22Rv1 (cell line): ENCODE results near the gene DCDC2.

Experiments
- ZFX ChIP-seq: fragments of 450-650 bp; IDR thresholded peaks from 2 replicates; pipeline ENCODE4 v1.6.1; 2017; ENCODE audit warnings: antibody characterized with exemption, borderline replicate concordance
- TF ChIP-seq, protein P1 (sequence below): fragments of 450-650 bp; IDR thresholded peaks from 2 replicates; pipeline ENCODE4 v1.5.1; 2017; ENCODE audit warnings: mild to moderate bottlenecking

- TF ChIP-seq, protein P1, sequence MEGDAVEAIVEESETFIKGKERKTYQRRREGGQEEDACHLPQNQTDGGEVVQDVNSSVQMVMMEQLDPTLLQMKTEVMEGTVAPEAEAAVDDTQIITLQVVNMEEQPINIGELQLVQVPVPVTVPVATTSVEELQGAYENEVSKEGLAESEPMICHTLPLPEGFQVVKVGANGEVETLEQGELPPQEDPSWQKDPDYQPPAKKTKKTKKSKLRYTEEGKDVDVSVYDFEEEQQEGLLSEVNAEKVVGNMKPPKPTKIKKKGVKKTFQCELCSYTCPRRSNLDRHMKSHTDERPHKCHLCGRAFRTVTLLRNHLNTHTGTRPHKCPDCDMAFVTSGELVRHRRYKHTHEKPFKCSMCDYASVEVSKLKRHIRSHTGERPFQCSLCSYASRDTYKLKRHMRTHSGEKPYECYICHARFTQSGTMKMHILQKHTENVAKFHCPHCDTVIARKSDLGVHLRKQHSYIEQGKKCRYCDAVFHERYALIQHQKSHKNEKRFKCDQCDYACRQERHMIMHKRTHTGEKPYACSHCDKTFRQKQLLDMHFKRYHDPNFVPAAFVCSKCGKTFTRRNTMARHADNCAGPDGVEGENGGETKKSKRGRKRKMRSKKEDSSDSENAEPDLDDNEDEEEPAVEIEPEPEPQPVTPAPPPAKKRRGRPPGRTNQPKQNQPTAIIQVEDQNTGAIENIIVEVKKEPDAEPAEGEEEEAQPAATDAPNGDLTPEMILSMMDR: no peak
- no peak for TF ChIP-seq ZFX
Measured at GRCh38 chr6:24376871-24377270, 19.0 kb upstream of the DCDC2 start.
